HepG2 (cell line): ENCODE data around the gene LSM2. TPM values are rescaled to one million over a fixed set of nuclear protein-coding genes. Genes with fewer than 3 reads are reported as not detected.
A peak's percentile ranks its signal among the peaks of the same experiment; 100 is the strongest.

Experiments
- ADNP ChIP-seq: sonication (generic); formaldehyde crosslinking; IDR thresholded peaks from 2 replicates; pipeline ENCODE4 v1.4.0; 2020; ENCODE audit warnings: missing genetic modification reagents
- FOXO1 ChIP-seq: sonication (generic); formaldehyde crosslinking; IDR thresholded peaks from 2 replicates; pipeline ENCODE4 v1.4.0; 2020; ENCODE audit warnings: missing genetic modification reagents
- NFRKB ChIP-seq: fragments of 450-650 bp; IDR thresholded peaks from 2 replicates; pipeline ENCODE4 v1.6.1; 2017
- SMAD3 ChIP-seq: sonication (generic); formaldehyde crosslinking; IDR thresholded peaks from 2 replicates; pipeline ENCODE4 v1.4.0; 2020; ENCODE audit warnings: missing genetic modification reagents
- TGIF2 ChIP-seq: IDR thresholded peaks from 2 replicates; pipeline ENCODE4 v1.6.1; 2016; ENCODE audit warnings: control low read depth, missing compliant biosample characterization
- ZIK1 ChIP-seq: sonication (generic); formaldehyde crosslinking; IDR thresholded peaks from 2 replicates; pipeline ENCODE4 v1.5.0; 2020; ENCODE audit warnings: mild to moderate bottlenecking, low read depth, missing genetic modification reagents, borderline replicate concordance
- ZNF234 ChIP-seq: sonication (generic); formaldehyde crosslinking; conservative IDR thresholded peaks from 2 replicates; pipeline ENCODE4 v1.5.1; 2020; ENCODE audit warnings: mild to moderate bottlenecking, missing genetic modification reagents
- polyA plus RNA-seq, 8 experiments: library from polyadenylated mRNA; depleted of rRNA in 3 of 8; stranded (reverse) in 7 of 8; unstranded in 1 of 8; fragments of >200 nt; fragmentation: Illumina TruSeq in 4 of 8; extraction: Trizol in 4 of 8; gene quantifications; 2 replicates each; pipeline versions ENCODE4 v1.2.1 to v1.2.3, GENCODE V29; 2011 to 2016; ENCODE audit warnings: low read depth in 4 of 8, missing spikeins in 1 of 8, mixed read lengths in 1 of 8; ENCODE audit not compliant: insufficient read depth in 1 of 8
- total RNA-seq, 5 experiments: library from RNA; depleted of rRNA; stranded (reverse); fragments of >200 nt; fragmentation: Illumina TruSeq; extraction: Trizol; gene quantifications; 2 replicates each; pipeline ENCODE4 v1.2.3, GENCODE V29; 2016; ENCODE audit warnings: low read depth in 1 of 5
- TF ChIP-seq, protein P1 (sequence below): sonication (generic); formaldehyde crosslinking; IDR thresholded peaks from 2 replicates; pipeline ENCODE4 v1.4.0; 2020; ENCODE audit warnings: mild to moderate bottlenecking, missing genetic modification reagents
- TF ChIP-seq, protein P2 (sequence below): sonication (generic); formaldehyde crosslinking; IDR thresholded peaks from 2 replicates; pipeline ENCODE4 v1.5.1; 2020; ENCODE audit warnings: missing genetic modification reagents, mild to moderate bottlenecking, borderline replicate concordance
- TF ChIP-seq, protein P3 (sequence below), 2 experiments: fragments of 450-650 bp in 1 of 2; sonication (generic) in 1 of 2; formaldehyde crosslinking in 1 of 2; IDR thresholded peaks; 2 replicates each; pipeline versions ENCODE4 v1.6.1 to v1.8.0; 2016 to 2022; ENCODE audit warnings: antibody characterized with exemption in 1 of 2, mild to moderate bottlenecking in 1 of 2, missing genetic modification reagents in 1 of 2

The LSM2 gene
- total and polyA plus RNA-seq, 2 of the 13 experiments (the other 11 are each of a cell fraction or from before 2014, with no cell fraction given), result 69.4 to 90.5 TPM

- TF ChIP-seq, protein P1, sequence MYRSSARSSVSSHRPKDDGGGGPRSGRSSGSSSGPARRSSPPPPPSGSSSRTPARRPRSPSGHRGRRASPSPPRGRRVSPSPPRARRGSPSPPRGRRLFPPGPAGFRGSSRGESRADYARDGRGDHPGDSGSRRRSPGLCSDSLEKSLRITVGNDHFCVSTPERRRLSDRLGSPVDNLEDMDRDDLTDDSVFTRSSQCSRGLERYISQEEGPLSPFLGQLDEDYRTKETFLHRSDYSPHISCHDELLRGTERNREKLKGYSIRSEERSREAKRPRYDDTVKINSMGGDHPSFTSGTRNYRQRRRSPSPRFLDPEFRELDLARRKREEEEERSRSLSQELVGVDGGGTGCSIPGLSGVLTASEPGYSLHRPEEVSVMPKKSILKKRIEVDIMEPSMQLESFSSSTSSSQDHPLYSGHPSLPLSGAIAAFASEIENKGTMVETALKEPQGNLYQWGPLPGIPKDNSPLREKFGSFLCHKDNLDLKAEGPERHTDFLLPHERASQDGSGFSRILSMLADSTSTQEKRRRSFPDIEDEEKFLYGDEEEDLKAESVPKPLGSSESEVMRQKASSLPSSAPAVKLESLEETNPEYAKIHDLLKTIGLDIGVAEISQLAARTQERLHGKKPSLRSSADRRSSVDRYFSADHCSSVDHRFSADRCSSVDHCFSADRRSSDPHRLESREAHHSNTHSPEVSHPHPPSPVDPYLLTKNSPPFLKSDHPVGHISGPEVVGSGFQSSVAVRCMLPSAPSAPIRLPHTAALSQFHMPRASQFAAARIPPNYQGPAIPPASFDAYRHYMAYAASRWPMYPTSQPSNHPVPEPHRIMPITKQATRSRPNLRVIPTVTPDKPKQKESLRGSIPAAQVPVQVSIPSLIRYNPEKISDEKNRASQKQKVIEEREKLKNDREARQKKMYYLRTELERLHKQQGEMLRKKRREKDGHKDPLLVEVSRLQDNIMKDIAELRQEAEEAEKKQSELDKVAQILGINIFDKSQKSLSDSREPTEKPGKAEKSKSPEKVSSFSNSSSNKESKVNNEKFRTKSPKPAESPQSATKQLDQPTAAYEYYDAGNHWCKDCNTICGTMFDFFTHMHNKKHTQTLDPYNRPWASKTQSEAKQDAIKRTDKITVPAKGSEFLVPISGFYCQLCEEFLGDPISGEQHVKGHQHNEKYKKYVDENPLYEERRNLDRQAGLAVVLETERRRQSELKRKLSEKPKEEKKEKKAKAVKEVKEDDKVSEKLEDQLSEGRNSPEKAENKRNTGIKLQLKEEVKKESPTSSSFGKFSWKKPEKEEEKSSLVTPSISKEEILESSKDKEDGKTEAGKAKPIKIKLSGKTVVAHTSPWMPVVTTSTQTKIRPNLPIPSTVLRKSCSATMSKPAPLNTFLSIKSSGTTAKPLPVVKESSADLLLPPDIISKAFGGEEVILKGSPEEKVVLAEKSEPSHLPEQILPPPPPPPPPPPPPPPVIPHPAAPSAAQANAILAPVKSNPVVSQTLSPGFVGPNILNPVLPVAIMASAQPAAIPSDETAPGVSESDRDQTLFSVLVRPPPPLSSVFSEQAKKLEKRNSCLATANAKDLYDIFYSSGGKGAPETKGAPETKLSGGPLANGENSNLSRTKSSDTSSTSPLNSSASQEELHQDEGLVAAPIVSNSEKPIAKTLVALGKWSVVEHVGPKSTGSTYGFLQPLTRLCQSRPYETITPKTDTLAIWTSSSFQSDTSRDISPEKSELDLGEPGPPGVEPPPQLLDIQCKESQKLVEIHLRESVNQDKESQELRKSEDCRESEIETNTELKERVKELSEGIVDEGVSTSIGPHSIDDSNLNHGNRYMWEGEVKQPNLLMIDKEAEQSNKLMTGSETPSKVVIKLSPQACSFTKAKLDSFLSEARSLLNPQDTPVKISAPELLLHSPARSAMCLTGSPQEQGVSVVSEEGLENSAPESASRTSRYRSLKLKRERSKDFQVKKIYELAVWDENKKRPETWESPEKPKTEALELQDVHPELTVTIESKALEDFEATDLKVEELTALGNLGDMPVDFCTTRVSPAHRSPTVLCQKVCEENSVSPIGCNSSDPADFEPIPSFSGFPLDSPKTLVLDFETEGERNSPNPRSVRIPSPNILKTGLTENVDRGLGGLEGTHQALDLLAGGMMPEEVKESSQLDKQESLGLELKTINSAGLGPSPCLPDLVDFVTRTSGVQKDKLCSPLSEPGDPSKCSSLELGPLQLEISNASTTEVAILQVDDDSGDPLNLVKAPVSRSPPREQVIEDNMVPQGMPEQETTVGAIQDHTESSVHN (CRISPR knock-in tag), result no peak
- TF ChIP-seq, protein P2, sequence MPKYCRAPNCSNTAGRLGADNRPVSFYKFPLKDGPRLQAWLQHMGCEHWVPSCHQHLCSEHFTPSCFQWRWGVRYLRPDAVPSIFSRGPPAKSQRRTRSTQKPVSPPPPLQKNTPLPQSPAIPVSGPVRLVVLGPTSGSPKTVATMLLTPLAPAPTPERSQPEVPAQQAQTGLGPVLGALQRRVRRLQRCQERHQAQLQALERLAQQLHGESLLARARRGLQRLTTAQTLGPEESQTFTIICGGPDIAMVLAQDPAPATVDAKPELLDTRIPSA, result peak; percentile 87; the same call in 1 of the 2 replicates
- TF ChIP-seq FOXO1 (CRISPR knock-in tag) (peak; percentile 76), NFRKB (no peak), ZNF234 (CRISPR knock-in tag) (0 out of 2 replicates have a peak, but pooled peaks have one; percentile 40), TGIF2 (no peak), SMAD3 (peak; percentile 69), ADNP (no peak), ZIK1 (CRISPR knock-in tag) (peak; percentile 95)
- TF ChIP-seq, protein P3, sequence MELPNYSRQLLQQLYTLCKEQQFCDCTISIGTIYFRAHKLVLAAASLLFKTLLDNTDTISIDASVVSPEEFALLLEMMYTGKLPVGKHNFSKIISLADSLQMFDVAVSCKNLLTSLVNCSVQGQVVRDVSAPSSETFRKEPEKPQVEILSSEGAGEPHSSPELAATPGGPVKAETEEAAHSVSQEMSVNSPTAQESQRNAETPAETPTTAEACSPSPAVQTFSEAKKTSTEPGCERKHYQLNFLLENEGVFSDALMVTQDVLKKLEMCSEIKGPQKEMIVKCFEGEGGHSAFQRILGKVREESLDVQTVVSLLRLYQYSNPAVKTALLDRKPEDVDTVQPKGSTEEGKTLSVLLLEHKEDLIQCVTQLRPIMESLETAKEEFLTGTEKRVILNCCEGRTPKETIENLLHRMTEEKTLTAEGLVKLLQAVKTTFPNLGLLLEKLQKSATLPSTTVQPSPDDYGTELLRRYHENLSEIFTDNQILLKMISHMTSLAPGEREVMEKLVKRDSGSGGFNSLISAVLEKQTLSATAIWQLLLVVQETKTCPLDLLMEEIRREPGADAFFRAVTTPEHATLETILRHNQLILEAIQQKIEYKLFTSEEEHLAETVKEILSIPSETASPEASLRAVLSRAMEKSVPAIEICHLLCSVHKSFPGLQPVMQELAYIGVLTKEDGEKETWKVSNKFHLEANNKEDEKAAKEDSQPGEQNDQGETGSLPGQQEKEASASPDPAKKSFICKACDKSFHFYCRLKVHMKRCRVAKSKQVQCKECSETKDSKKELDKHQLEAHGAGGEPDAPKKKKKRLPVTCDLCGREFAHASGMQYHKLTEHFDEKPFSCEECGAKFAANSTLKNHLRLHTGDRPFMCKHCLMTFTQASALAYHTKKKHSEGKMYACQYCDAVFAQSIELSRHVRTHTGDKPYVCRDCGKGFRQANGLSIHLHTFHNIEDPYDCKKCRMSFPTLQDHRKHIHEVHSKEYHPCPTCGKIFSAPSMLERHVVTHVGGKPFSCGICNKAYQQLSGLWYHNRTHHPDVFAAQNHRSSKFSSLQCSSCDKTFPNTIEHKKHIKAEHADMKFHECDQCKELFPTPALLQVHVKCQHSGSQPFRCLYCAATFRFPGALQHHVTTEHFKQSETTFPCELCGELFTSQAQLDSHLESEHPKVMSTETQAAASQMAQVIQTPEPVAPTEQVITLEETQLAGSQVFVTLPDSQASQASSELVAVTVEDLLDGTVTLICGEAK (IDR thresholded peaks at IDR 0.05), result no peak
- TF ChIP-seq, protein P3 (CRISPR knock-in tag; IDR thresholded peaks at IDR 0.05), result peak; percentile 89
Observed at GRCh38 chr6:31827286-31828079, 20.7 kb upstream of the LSM2 start, which contains the start of gene HSPA1B (continued).
